Measurements from ENCODE around the gene C9orf72.

DNA sequence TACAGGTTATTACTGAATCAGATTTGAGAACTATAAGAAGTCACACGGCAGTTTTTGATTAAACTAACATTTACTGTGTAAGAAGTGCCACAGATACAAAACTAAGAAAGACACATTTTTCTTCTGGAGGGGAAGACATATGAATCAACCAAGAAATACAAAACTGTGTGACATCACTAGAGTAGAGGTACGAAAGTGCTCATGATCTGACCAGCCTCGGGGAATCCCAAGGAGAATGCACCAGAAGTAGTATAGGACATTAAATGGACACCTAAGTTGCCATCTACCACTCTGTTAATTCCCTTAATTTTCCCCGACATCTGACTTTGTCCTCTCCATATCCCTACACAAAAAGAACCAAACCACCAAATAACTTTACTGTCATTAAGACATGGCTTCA, 54.5 kb downstream of the C9orf72 start:
- TF ChIP-seq, protein P1, sequence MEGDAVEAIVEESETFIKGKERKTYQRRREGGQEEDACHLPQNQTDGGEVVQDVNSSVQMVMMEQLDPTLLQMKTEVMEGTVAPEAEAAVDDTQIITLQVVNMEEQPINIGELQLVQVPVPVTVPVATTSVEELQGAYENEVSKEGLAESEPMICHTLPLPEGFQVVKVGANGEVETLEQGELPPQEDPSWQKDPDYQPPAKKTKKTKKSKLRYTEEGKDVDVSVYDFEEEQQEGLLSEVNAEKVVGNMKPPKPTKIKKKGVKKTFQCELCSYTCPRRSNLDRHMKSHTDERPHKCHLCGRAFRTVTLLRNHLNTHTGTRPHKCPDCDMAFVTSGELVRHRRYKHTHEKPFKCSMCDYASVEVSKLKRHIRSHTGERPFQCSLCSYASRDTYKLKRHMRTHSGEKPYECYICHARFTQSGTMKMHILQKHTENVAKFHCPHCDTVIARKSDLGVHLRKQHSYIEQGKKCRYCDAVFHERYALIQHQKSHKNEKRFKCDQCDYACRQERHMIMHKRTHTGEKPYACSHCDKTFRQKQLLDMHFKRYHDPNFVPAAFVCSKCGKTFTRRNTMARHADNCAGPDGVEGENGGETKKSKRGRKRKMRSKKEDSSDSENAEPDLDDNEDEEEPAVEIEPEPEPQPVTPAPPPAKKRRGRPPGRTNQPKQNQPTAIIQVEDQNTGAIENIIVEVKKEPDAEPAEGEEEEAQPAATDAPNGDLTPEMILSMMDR (optimal IDR thresholded peaks at IDR 0.05 in 1 of 3, IDR thresholded peaks at IDR 0.05 in 1 of 3, conservative IDR thresholded peaks at IDR 0.05 in 1 of 3; ENCODE audit: extremely low read depth in 1 of 3, insufficient read depth in 2 of 3, low read length in 3 of 3) = no peak
- no peak for TF ChIP-seq EZH2 (IDR thresholded peaks at IDR 0.05; ENCODE audit: low read length)
